Kidney (tissue), 14 donors: ENCODE data around the gene ADAM8. TPM values are rescaled to one million over a fixed set of nuclear protein-coding genes. Genes with fewer than 3 reads are reported as not detected.
"Not testable (repeated sequence)": the region's sequence is repeated elsewhere in the genome, so short reads cannot be mapped to it uniquely, and the experiment has no call there.

Experiments
- DNase-seq, 5 donors: peaks; one replicate each; pipeline ENCODE4 v3.0.0-alpha.2; 2013 to 2020
- FAIRE-seq: peaks from 2 replicates; lab custom pipeline; 2012; peaks lifted over from hg19 to GRCh38; lab: Jason Lieb, UNC
- H3K27ac ChIP-seq, 2 donors: one replicate each; pipeline ENCODE4 v1.7.0; 2013; ENCODE audit warnings: low read depth in 2 of 2, low read length in 2 of 2, inconsistent platforms in 1 of 2
- H3K27me3 ChIP-seq: one replicate; pipeline ENCODE4 v1.7.1; 2013; ENCODE audit warnings: low read length, inconsistent platforms; ENCODE audit not compliant: control insufficient read depth, insufficient read depth
- H3K36me3 ChIP-seq, 3 donors: one replicate each; pipeline versions ENCODE4 v1.7.0 to v1.7.1; 2013; ENCODE audit warnings: low read length in 3 of 3, control low read depth in 1 of 3, inconsistent platforms in 1 of 3; ENCODE audit not compliant: insufficient read depth in 3 of 3, control insufficient read depth in 2 of 3
- H3K4me1 ChIP-seq, 3 donors: one replicate each; pipeline versions ENCODE4 v1.7.0 to v1.7.1; 2013; ENCODE audit warnings: low read length in 3 of 3, inconsistent platforms in 1 of 3, low read depth in 1 of 3; ENCODE audit not compliant: control insufficient read depth in 2 of 3, insufficient read depth in 2 of 3
- H3K4me3 ChIP-seq, 3 donors: one replicate each; pipeline versions ENCODE4 v1.7.0 to v1.8.1; 2013; ENCODE audit warnings: low read length in 3 of 3, control low read depth in 1 of 3, inconsistent platforms in 1 of 3
- H3K9ac ChIP-seq, 3 donors: one replicate each; pipeline versions ENCODE4 v1.7.0 to v1.7.1; 2013; ENCODE audit warnings: low read length in 3 of 3, control low read depth in 1 of 3, inconsistent platforms in 1 of 3
- H3K9me3 ChIP-seq, 3 donors: one replicate each; pipeline versions ENCODE4 v1.7.0 to v1.7.1; 2013; ENCODE audit warnings: low read length in 3 of 3, control low read depth in 1 of 3, inconsistent platforms in 1 of 3; ENCODE audit not compliant: control insufficient read depth in 2 of 3, insufficient read depth in 1 of 3
- intact Hi-C: fragments of 100-400 bp; cut with DNase I; formaldehyde crosslinking; loops from one replicate; pipeline ENCODE4 v1.11.1; 2022
- polyA plus RNA-seq: library from polyadenylated mRNA; stranded (reverse); fragments of 350-450 nt; fragmentation: Illumina TruSeq; extraction: RNeasy Lipid Tissue Mini Kit (QIAGEN cat#74804); gene quantifications from one replicate; pipeline ENCODE4 v1.2.3, GENCODE V29; 2014; ENCODE audit warnings: low read depth, low replicate concordance; ENCODE audit not compliant: insufficient read depth
- total RNA-seq: library from RNA; stranded (reverse); fragmentation: NEBNext Ultra II Directional; extraction: Animal tissue kit (Norgen Biotek cat#: 25700); gene quantifications from one replicate; pipeline ENCODE4 v1.2.1, GENCODE V29; 2021
- TF ChIP-seq, protein P1 (sequence below): IDR thresholded peaks from 3 replicates; pipeline ENCODE4 v1.5.1; 2012; ENCODE audit warnings: mild to moderate bottlenecking, moderate library complexity, borderline replicate concordance; ENCODE audit not compliant: insufficient read depth; ENCODE audit errors: extremely low read depth
- donor health status: control.
- donor health status: control.
- donor health status: control.
- donor health status: control.
- donor health status: control.
- donor health status: DM: yes; HTN: yes; CAD: no.
- donor health status: Normal renal cell carcinoma (clear cell type).

ADAM8 gene
- total and polyA plus RNA-seq, 2 donors from 2014 or later: 3.4 to 16.6 TPM

DNA sequence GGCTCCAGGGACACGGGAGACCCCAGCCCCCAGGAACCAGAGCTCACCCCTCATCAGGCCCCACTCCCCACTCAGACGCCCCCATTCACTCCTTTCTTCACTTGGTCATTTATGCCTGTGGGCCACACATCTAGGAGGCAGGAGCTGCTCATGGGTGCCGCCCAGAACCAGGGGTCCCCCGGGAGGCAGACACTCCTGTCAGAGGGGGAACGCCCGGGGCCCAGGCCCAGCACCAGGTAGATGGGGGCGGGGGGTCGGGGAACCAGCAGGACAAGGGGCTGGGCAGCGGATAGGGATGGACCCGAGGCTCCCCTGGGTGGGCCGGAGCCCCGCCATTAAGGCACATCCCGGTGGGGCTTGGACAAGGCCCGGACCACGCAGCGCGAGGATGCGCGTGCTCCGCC is 48.2 kb upstream of the ADAM8 start:
- Histone ChIP-seq H3K4me3 (no peak overlapping the region), H3K27me3 (peaks cover 26% of the 10 kb centered on the region), H3K36me3 (no peaks in the 10 kb centered on the region), H3K9me3 (no peaks in the 10 kb centered on the region), H3K4me1 (peaks cover 0 to 9% (median 0%) of the 10 kb centered on the region in 3 donors), H3K9ac (no peak overlapping the region), H3K27ac (no peak overlapping the region)
- FAIRE-seq (no peak), DNase-seq (peak in 2 of 5 donors; percentile 82 to 85)
- TF ChIP-seq, protein P1, sequence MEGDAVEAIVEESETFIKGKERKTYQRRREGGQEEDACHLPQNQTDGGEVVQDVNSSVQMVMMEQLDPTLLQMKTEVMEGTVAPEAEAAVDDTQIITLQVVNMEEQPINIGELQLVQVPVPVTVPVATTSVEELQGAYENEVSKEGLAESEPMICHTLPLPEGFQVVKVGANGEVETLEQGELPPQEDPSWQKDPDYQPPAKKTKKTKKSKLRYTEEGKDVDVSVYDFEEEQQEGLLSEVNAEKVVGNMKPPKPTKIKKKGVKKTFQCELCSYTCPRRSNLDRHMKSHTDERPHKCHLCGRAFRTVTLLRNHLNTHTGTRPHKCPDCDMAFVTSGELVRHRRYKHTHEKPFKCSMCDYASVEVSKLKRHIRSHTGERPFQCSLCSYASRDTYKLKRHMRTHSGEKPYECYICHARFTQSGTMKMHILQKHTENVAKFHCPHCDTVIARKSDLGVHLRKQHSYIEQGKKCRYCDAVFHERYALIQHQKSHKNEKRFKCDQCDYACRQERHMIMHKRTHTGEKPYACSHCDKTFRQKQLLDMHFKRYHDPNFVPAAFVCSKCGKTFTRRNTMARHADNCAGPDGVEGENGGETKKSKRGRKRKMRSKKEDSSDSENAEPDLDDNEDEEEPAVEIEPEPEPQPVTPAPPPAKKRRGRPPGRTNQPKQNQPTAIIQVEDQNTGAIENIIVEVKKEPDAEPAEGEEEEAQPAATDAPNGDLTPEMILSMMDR: no peak
- intact Hi-C loops: no loop called here

DNA sequence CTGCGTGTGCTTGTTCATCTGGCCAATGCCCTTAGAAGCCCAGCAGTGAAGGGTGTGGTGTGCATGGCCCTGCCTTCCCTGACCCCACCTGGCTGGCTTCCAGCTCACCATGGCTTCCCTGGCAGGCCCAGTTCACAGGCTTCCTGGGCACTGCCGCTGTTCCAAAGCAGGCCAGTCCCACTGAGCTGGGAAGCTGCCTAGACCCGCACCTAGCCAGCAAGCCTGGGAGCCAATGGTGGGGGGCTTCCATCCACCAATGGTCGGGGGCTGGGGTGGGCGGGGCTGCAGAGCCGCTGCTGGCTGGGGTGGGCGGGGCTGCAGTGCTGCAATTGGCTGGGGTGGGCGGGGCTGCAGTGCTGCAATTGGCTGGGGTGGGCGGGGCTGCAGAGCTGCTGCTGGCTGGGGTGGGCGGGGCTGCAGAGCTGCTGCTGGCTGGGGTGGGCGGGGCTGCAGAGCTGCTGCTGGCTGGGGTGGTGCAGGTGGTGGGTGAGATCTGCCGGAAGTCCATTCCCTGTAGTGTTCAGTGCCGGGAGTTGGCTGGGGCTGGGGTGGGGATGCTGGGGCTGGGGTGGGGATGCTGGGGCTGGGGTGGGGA is 47.6 kb upstream of the ADAM8 start:
- Histone ChIP-seq H3K4me3 (peak overlapping the region in 1 of 3 donors; percentile 32), H3K9me3 (no peaks in the 10 kb centered on the region), H3K9ac (no peak overlapping the region), H3K27me3 (peaks cover 26% of the 10 kb centered on the region), H3K27ac (no peak overlapping the region), H3K4me1 (peaks cover 0 to 10% (median 0%) of the 10 kb centered on the region in 3 donors), H3K36me3 (no peaks in the 10 kb centered on the region)
- peak; percentile 43 to 92 (median 68) for DNase-seq
- intact Hi-C loops: no loop called here
- TF ChIP-seq, protein P1: no peak
- no peak for FAIRE-seq

DNA sequence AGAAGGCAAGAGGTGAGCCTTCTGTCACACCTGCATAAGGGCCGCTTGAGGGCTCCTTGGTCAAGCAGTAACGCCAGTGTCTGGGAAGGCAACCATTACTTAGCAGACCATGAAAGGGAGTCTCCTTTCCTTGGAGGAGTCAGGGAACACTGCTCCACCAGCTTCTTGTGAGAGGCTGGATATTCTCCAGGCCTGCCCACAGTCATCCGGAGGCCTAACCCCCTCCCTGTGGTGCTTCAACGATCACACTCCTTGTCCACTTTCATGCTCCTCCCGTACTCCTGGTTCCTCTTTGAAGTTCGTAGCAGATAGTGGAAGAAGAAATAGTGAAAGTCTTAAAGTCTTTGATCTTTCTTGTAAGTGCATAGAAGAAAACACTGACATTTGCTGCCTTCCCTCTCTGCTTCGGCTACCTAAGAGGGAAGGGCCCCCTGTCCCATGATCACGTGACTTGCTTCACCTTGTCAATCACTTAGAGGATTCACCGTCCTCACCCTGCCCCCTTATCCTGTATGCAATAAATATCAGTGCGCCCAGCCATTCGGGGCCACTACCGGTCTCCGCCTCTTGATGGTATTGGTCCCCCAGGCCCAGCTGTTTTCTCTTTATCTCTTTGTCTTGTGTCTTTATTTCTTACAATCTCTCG is 45.5 kb upstream of the ADAM8 start:
- H3K4me3 ChIP-seq, H3K9me3 ChIP-seq, H3K36me3 ChIP-seq, H3K9ac ChIP-seq, H3K27ac ChIP-seq, intact Hi-C loops, FAIRE-seq: not testable (repeated sequence)
- peaks cover 18% of the 10 kb centered on the region for H3K27me3 ChIP-seq
- H3K4me1 ChIP-seq: peaks cover 0 to 10% (median 0%) of the 10 kb centered on the region in 3 donors
- peak in 1 of 5 donors; percentile 10 for DNase-seq

DNA sequence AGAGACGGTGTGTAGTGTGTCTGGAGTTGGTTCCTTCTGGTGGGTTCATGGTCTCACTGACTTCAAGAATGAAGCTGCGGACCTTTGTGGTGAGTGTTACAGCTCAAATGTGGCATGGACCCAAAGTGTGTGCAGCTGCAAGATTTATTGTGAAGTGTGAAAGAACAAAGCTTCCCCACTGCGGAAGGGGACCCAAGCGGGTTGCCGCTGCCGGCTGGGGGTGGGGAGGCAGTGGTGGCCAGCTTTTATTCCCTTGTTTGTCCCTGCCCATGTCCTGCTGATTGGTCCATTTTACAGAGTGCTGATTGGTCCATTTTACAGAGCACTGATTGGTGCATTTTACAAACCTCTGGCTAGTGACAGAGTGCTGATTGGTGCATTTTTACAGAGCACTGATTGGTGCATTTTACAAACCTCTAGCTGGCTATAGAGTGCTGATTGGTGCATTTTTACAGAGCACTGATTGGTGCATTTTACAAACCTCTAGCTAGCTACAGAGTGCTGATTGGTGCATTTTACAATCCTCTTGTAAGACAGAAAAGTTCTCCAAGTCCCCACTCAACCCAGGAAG is 44.3 kb upstream of the ADAM8 start:
- intact Hi-C loops, H3K9me3 ChIP-seq, H3K27me3 ChIP-seq, H3K36me3 ChIP-seq, H3K9ac ChIP-seq, H3K27ac ChIP-seq, H3K4me3 ChIP-seq, H3K4me1 ChIP-seq, FAIRE-seq: not testable (repeated sequence)
- DNase-seq: peak in 1 of 5 donors; percentile 10
